WTC11 (cell line): Measurements from ENCODE around the gene CTRB1. TPM values are rescaled to one million over a fixed set of nuclear protein-coding genes. Genes with fewer than 3 reads are reported as not detected.

Experiments used
- ATAC-seq: fragments of 200-7000 bp; cut with Tn5 transposase; 2 replicates; pipeline ENCODE4 v1.10.0; 2021; ENCODE audit warnings: mild to moderate bottlenecking, moderate library complexity
- CTCF ChIA-PET: fragments of 300-600 bp; sonication (Branson Sonifier 250); formaldehyde crosslinking; loops from one replicate; lab custom pipeline; 2021; ENCODE audit warnings: antibody characterized with exemption; lab: Charles Lee
- POLR2A ChIA-PET: fragments of 350-600 bp; sonication (Branson Sonifier 250); formaldehyde crosslinking; loops from one replicate; lab custom pipeline; 2021; ENCODE audit warnings: antibody characterized with exemption; lab: Charles Lee
- DNase-seq: peaks from one replicate; pipeline ENCODE4 v3.0.0; 2021; ENCODE audit warnings: low spot score
- H3K27ac Mint-ChIP-seq: 2 replicates; pipeline ENCODE4 v1.8.0; 2021; ENCODE audit warnings: mixed read lengths
- H3K27me3 Mint-ChIP-seq: 2 replicates; pipeline ENCODE4 v1.8.0; 2021; ENCODE audit warnings: low read depth, mild to moderate bottlenecking, moderate library complexity, mixed read lengths
- H3K36me3 Mint-ChIP-seq: 2 replicates; pipeline ENCODE4 v1.8.0; 2021; ENCODE audit warnings: mixed read lengths
- H3K4me1 Mint-ChIP-seq: 2 replicates; pipeline ENCODE4 v1.8.0; 2022; ENCODE audit warnings: mixed read lengths
- H3K4me3 Mint-ChIP-seq: 2 replicates; pipeline ENCODE4 v1.8.0; 2021; ENCODE audit warnings: mild to moderate bottlenecking, moderate library complexity, mixed read lengths
- H3K9me3 Mint-ChIP-seq: 2 replicates; pipeline ENCODE4 v1.8.0; 2021; ENCODE audit warnings: mixed read lengths
- AR ChIP-seq: fragments of 250-450 bp; sonication (Bioruptor Pico); IDR thresholded peaks from 2 replicates; pipeline ENCODE4 v1.9.0; 2021; ENCODE audit warnings: mild to moderate bottlenecking
- CDX4 ChIP-seq: fragments of 250-450 bp; sonication (Bioruptor Pico); IDR thresholded peaks from 2 replicates; pipeline ENCODE4 v1.9.0; 2021; ENCODE audit warnings: moderate library complexity, mild to moderate bottlenecking, inconsistent platforms, borderline replicate concordance
- E2F4 ChIP-seq: sonication (generic); formaldehyde crosslinking; IDR thresholded peaks from 2 replicates; pipeline ENCODE4 v1.8.1; 2022; ENCODE audit warnings: low read depth, mild to moderate bottlenecking, moderate library complexity, missing genetic modification reagents, borderline replicate concordance
- FOXJ3 ChIP-seq: sonication (generic); formaldehyde crosslinking; IDR thresholded peaks from 2 replicates; pipeline ENCODE4 v1.9.0; 2021; ENCODE audit warnings: missing genetic modification reagents, mild to moderate bottlenecking, borderline replicate concordance
- FOXP4 ChIP-seq: sonication (generic); formaldehyde crosslinking; IDR thresholded peaks from 2 replicates; pipeline ENCODE4 v1.8.0; 2022; ENCODE audit warnings: mild to moderate bottlenecking, missing genetic modification reagents
- GTF2I ChIP-seq: fragments of 250-450 bp; sonication (Bioruptor Pico); conservative IDR thresholded peaks from 2 replicates; pipeline ENCODE4 v1.4.0; 2021; ENCODE audit warnings: mild to moderate bottlenecking
- MYBL2 ChIP-seq: sonication (generic); formaldehyde crosslinking; IDR thresholded peaks from 2 replicates; pipeline ENCODE4 v1.8.1; 2023; ENCODE audit warnings: mild to moderate bottlenecking, moderate library complexity, missing genetic modification reagents
- ZBTB21 ChIP-seq: sonication (generic); formaldehyde crosslinking; IDR thresholded peaks from 2 replicates; pipeline ENCODE4 v1.8.1; 2023; ENCODE audit warnings: mild to moderate bottlenecking, missing genetic modification reagents, borderline replicate concordance
- ZNF121 ChIP-seq: sonication (generic); formaldehyde crosslinking; IDR thresholded peaks from 2 replicates; pipeline ENCODE4 v1.8.0; 2023; ENCODE audit warnings: missing genetic modification reagents
- ZNF416 ChIP-seq: fragments of 250-450 bp; sonication (Bioruptor Pico); IDR thresholded peaks from 2 replicates; pipeline ENCODE4 v1.9.0; 2021; ENCODE audit warnings: mild to moderate bottlenecking, inconsistent platforms
- ZNF425 ChIP-seq: fragments of 250-450 bp; sonication (Bioruptor Pico); conservative IDR thresholded peaks from 2 replicates; pipeline ENCODE4 v1.9.0; 2021; ENCODE audit warnings: mild to moderate bottlenecking
- ZNF671 ChIP-seq: fragments of 250-450 bp; sonication (Bioruptor Pico); IDR thresholded peaks from 2 replicates; pipeline ENCODE4 v1.8.0; 2021; ENCODE audit warnings: mild to moderate bottlenecking
- ZSCAN18 ChIP-seq: fragments of 250-450 bp; sonication (Bioruptor Pico); IDR thresholded peaks from 2 replicates; pipeline ENCODE4 v2.1.2; 2022; ENCODE audit warnings: mild to moderate bottlenecking, moderate library complexity
- total RNA-seq: library from RNA; stranded (reverse); gene quantifications from 3 replicates; pipeline ENCODE4 v1.2.3, GENCODE V29; 2021

The CTRB1 gene
- total RNA-seq, 1 experiment from 2014 or later: 3.9 TPM

GRCh38 chr16:75225092-75225491, 6.3 kb downstream of the CTRB1 start:
- H3K36me3 Mint-ChIP-seq: peaks cover 5% of the 10 kb centered on the region; the same call in 1 of the 2 replicates
- POLR2A ChIA-PET: interaction anchor here (0.9 kb wide), 1 partner anchor 28 kb away, joined by 4 read pairs; no protein-coding TSS in a partner anchor
- TF ChIP-seq FOXP4 (CRISPR knock-in tag) (no peak), ZNF416 (no peak), CDX4 (no peak), ZSCAN18 (CRISPR knock-in tag) (no peak), AR (CRISPR knock-in tag) (no peak), GTF2I (no peak), FOXJ3 (CRISPR knock-in tag) (no peak), ZBTB21 (no peak), ZNF425 (CRISPR knock-in tag) (no peak), ZNF121 (no peak), ZNF671 (CRISPR knock-in tag) (no peak), E2F4 (no peak), MYBL2 (CRISPR knock-in tag) (no peak)
- TF ChIP-seq, all 79 proteins: peak for 0
- H3K27ac Mint-ChIP-seq: no peak overlapping the region
- H3K4me3 Mint-ChIP-seq: no peak overlapping the region
- ATAC-seq: no peak; the same call in 1 of the 2 replicates
- H3K4me1 Mint-ChIP-seq: peaks cover 3% of the 10 kb centered on the region; the same call in 1 of the 2 replicates
- CTCF ChIA-PET: interaction anchor here (0.7 to 1.3 kb wide), 4 partner anchors 9 to 160 kb away, joined by 3 to 12 read pairs (median 4); no protein-coding TSS in a partner anchor
- no peak for DNase-seq
- H3K27me3 Mint-ChIP-seq: no peaks in the 10 kb centered on the region
- H3K9me3 Mint-ChIP-seq: no peaks in the 10 kb centered on the region
